Measurements from ENCODE around the gene FSHR.

DNA sequence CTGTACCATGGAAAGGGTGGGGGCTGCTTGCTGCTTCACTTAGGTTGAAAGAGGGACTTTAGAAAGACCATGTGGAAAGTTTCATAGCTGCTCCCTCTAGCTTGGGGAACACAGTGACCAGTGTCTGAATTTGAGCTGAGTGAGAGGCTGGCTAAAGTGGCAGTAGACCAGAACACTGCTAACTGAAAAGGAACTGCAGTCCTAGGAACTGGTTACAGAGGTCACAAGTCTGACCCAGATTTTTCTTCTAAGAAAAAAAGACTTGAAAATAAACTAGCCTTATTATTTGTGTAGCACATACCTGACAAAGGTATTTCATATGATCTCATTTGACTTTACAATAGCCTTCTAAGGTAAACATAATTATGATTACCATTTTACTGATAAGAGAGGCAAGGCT lies 153.6 kb downstream of the FSHR start:
- TF ChIP-seq POLR2A (IDR thresholded peaks at IDR 0.05) = no peak
- TF ChIP-seq, protein P1, sequence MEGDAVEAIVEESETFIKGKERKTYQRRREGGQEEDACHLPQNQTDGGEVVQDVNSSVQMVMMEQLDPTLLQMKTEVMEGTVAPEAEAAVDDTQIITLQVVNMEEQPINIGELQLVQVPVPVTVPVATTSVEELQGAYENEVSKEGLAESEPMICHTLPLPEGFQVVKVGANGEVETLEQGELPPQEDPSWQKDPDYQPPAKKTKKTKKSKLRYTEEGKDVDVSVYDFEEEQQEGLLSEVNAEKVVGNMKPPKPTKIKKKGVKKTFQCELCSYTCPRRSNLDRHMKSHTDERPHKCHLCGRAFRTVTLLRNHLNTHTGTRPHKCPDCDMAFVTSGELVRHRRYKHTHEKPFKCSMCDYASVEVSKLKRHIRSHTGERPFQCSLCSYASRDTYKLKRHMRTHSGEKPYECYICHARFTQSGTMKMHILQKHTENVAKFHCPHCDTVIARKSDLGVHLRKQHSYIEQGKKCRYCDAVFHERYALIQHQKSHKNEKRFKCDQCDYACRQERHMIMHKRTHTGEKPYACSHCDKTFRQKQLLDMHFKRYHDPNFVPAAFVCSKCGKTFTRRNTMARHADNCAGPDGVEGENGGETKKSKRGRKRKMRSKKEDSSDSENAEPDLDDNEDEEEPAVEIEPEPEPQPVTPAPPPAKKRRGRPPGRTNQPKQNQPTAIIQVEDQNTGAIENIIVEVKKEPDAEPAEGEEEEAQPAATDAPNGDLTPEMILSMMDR (IDR thresholded peaks at IDR 0.05 in 4 of 5, conservative IDR thresholded peaks at IDR 0.05 in 1 of 5) = no peak

Measured in gastrocnemius medialis (tissue), 4 donors.